ENCODE measurements around the gene CGAS.

DNA sequence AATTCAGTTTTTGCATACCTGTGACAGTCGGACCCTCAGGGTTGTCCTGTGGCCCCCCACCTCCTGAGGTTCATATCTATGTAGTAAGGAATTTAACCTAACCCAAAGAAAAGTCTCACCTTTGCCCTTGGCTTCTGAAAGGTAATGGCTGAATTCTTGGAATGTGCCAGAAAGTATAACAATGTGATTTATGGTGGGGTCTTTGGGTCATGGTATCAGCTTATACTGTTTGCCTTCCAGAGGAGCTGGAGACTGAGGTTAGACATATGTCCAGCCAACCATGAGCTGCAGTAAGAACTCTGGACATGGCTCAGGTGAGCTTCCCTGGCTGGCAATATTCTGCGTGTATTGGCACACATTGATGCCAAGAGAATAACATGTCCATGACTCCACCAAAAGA, 30.6 kb downstream of the CGAS start:
- TF ChIP-seq CTCF (IDR thresholded peaks at IDR 0.05) (no peak), POLR2A (IDR thresholded peaks at IDR 0.05) (no peak)
